ENCODE results near the gene C12orf56. TPM values are rescaled to one million over a fixed set of nuclear protein-coding genes. Genes with fewer than 3 reads are reported as not detected.
A peak's percentile ranks its signal among the peaks of the same experiment; 100 is the strongest.
"Not testable (repeated sequence)": the region's sequence is repeated elsewhere in the genome, so short reads cannot be mapped to it uniquely, and the experiment has no call there.

C12orf56 gene
- total RNA-seq, 1 experiment from 2014 or later, result 9.3 TPM

- Mint-ChIP-seq H3K27me3 (ENCODE audit: insufficient read depth, unreplicated experiment) (no peaks in the 10 kb centered on the region), H3K9me3 (ENCODE audit: unreplicated experiment) (peaks cover 11% of the 10 kb centered on the region), H3K36me3 (ENCODE audit: insufficient read depth, unreplicated experiment) (no peaks in the 10 kb centered on the region), H3K4me1 (ENCODE audit: low read depth, unreplicated experiment) (peaks cover 15% of the 10 kb centered on the region), H3K4me3 (ENCODE audit: unreplicated experiment) (no peak overlapping the region), H3K27ac (ENCODE audit: unreplicated experiment) (no peak overlapping the region)
- Histone ChIP-seq H3K27me3 (replicated peaks; ENCODE audit: control insufficient read depth, insufficient read depth, low read length) (no peaks in the 10 kb centered on the region), H3K4me1 (peaks cover 31% of the 10 kb centered on the region), H3K9me3 (no peaks in the 10 kb centered on the region), H3K4me3 (ENCODE audit: low read depth, low read length) (no peak overlapping the region), H3K36me3 (ENCODE audit: control insufficient read depth, insufficient read depth, low read length) (no peaks in the 10 kb centered on the region; the same call in 1 of the 2 replicates)
- no peak for DNase-seq
- BruUV-seq (replicated peaks), result no TSS peak
- TF ChIP-seq CTCF (IDR thresholded peaks at IDR 0.05; ENCODE audit: insufficient read depth in 1 of 2, low read depth in 1 of 2, low read length in 1 of 2, severe bottlenecking in 1 of 2, unreplicated experiment in 1 of 2), result no peak
- ChIA-PET CTCF (no interaction called here), POLR2A (no interaction called here)
- intact Hi-C loops (cut with micrococcal nuclease; ENCODE audit: unreplicated experiment), result loop anchor here (5.0 kb wide), 3 partner anchors 42 to 403 kb away; no protein-coding TSS in a partner anchor
Observed at GRCh38 chr12:64320611-64321010, 69.9 kb downstream of the C12orf56 start.

- BruUV-seq (replicated peaks); POLR2A ChIA-PET; H3K36me3 ChIP-seq (ENCODE audit: control insufficient read depth, insufficient read depth, low read length); H3K36me3 Mint-ChIP-seq (ENCODE audit: insufficient read depth, unreplicated experiment); CTCF ChIA-PET; DNase-seq; H3K27me3 Mint-ChIP-seq (ENCODE audit: insufficient read depth, unreplicated experiment); H3K9me3 ChIP-seq; H3K27ac Mint-ChIP-seq (ENCODE audit: unreplicated experiment); H3K4me3 ChIP-seq (ENCODE audit: low read depth, low read length); H3K27me3 ChIP-seq (replicated peaks; ENCODE audit: control insufficient read depth, insufficient read depth, low read length); H3K4me3 Mint-ChIP-seq (ENCODE audit: unreplicated experiment): not testable (repeated sequence)
- intact Hi-C loops (cut with micrococcal nuclease; ENCODE audit: unreplicated experiment), result loop anchor here (5.0 kb wide), 3 partner anchors 43 to 402 kb away; no protein-coding TSS in a partner anchor
- H3K9me3 Mint-ChIP-seq (ENCODE audit: unreplicated experiment), result peaks cover 11% of the 10 kb centered on the region
- H3K4me1 ChIP-seq, result peaks cover 28% of the 10 kb centered on the region
- peaks cover 15% of the 10 kb centered on the region for H3K4me1 Mint-ChIP-seq (ENCODE audit: low read depth, unreplicated experiment)
Observed at GRCh38 chr12:64319540-64320225, 70.9 kb downstream of the C12orf56 start.

- ChIA-PET POLR2A (no interaction called here), CTCF (interaction anchor here (0.6 kb wide), 1 partner anchor 25 kb away, joined by 3 read pairs; no protein-coding TSS in a partner anchor)
- no TSS peak for BruUV-seq (replicated peaks)
- Histone ChIP-seq H3K36me3 (ENCODE audit: control insufficient read depth, insufficient read depth, low read length) (no peaks in the 10 kb centered on the region; the same call in 1 of the 2 replicates), H3K9me3 (no peaks in the 10 kb centered on the region), H3K4me1 (peaks cover 19% of the 10 kb centered on the region), H3K27me3 (replicated peaks; ENCODE audit: control insufficient read depth, insufficient read depth, low read length) (no peaks in the 10 kb centered on the region), H3K4me3 (ENCODE audit: low read depth, low read length) (no peak overlapping the region)
- Mint-ChIP-seq H3K4me3 (ENCODE audit: unreplicated experiment) (no peak overlapping the region), H3K36me3 (ENCODE audit: insufficient read depth, unreplicated experiment) (no peaks in the 10 kb centered on the region), H3K4me1 (ENCODE audit: low read depth, unreplicated experiment) (peaks cover 15% of the 10 kb centered on the region), H3K9me3 (ENCODE audit: unreplicated experiment) (peaks cover 11% of the 10 kb centered on the region), H3K27me3 (ENCODE audit: insufficient read depth, unreplicated experiment) (no peaks in the 10 kb centered on the region), H3K27ac (ENCODE audit: unreplicated experiment) (no peak overlapping the region)
- peak; percentile 47 to 59 for DNase-seq
- TF ChIP-seq CTCF (IDR thresholded peaks at IDR 0.05; ENCODE audit: insufficient read depth in 1 of 2, low read depth in 1 of 2, low read length in 1 of 2, severe bottlenecking in 1 of 2, unreplicated experiment in 1 of 2), result peak in 1 of 2 experiments; percentile 22
- intact Hi-C loops (cut with micrococcal nuclease; ENCODE audit: unreplicated experiment), result no loop called here
Observed at GRCh38 chr12:64318605-64319004, 72.0 kb downstream of the C12orf56 start.

Measured in Caco-2 (cell line).